K562 (cell line): ENCODE measurements around the gene SUN5. TPM values are rescaled to one million over a fixed set of nuclear protein-coding genes. Genes with fewer than 3 reads are reported as not detected.

Source experiments
- ATAC-seq: fragments of 200-7000 bp; cut with Tn5 transposase; 3 replicates; pipeline ENCODE4 v1.9.1; 2020; ENCODE audit warnings: moderate library complexity
- BruUV-seq: library from RNA; stranded (reverse); fragments of 400-500 nt; replicated peaks from 2 replicates; lab custom pipeline; 2021; lab: Mats Ljungman, UMichigan
- CTCF ChIA-PET: fragments of 300-600 bp; formaldehyde crosslinking; extraction: SDS; loops from one replicate; lab custom pipeline; 2021; ENCODE audit warnings: low intra/inter-chr PET ratio; lab: Yijun Ruan, JAX
- POLR2A ChIA-PET: fragments of 300-600, 350-650 bp; sonication (Branson Sonifier 250); formaldehyde crosslinking; extraction: SDS; loops from one replicate; lab custom pipeline; 2021; ENCODE audit warnings: antibody characterized with exemption, inconsistent platforms; lab: Yijun Ruan, JAX
- DNase-seq, 4 experiments: peaks; one replicate each; pipeline versions ENCODE4 v3.0.0 to v3.0.0-alpha.2; 2011 to 2018; ENCODE audit warnings: low spot score in 3 of 4, mixed read lengths in 3 of 4; ENCODE audit errors: extremely low read depth in 1 of 4
- FAIRE-seq: peaks from 2 replicates; lab custom pipeline; 2011; peaks lifted over from hg19 to GRCh38; lab: Jason Lieb, UNC
- H2AFZ ChIP-seq: 2 replicates; pipeline ENCODE4 v1.6.0; 2011; ENCODE audit warnings: low read depth, low read length, control low read depth, inconsistent platforms
- H3K27ac ChIP-seq: fragments of 200-600 bp; 3 replicates; pipeline ENCODE4 v1.8.0; 2011; ENCODE audit warnings: low read depth, mild to moderate bottlenecking, control low read depth, inconsistent platforms, low read length, moderate library complexity, mixed read lengths; ENCODE audit errors: extremely low read depth
- H3K27me3 ChIP-seq, 2 experiments: fragments of 300-600 bp in 1 of 2; 2 replicates in 1 of 2; 3 replicates in 1 of 2; pipeline versions ENCODE4 v1.6.0 to v1.8.0; 2011; ENCODE audit warnings: inconsistent platforms in 2 of 2, low read length in 2 of 2, mild to moderate bottlenecking in 1 of 2, mixed read lengths in 1 of 2, moderate library complexity in 1 of 2; ENCODE audit not compliant: control insufficient read depth in 2 of 2, insufficient read depth in 2 of 2
- H3K36me3 ChIP-seq: fragments of 300-600 bp; 3 replicates; pipeline ENCODE4 v1.8.0; 2011; ENCODE audit warnings: mild to moderate bottlenecking, low read length, inconsistent platforms; ENCODE audit not compliant: control insufficient read depth, insufficient read depth
- H3K4me1 ChIP-seq, 2 experiments: fragments of 200-600 bp in 1 of 2; replicated peaks in 1 of 2; 2 replicates in 1 of 2; 3 replicates in 1 of 2; pipeline versions ENCODE4 v1.5.1 to v1.8.0; 2011; ENCODE audit warnings: inconsistent platforms in 2 of 2, low read length in 2 of 2, mild to moderate bottlenecking in 1 of 2, mixed read lengths in 1 of 2, moderate library complexity in 1 of 2; ENCODE audit not compliant: control insufficient read depth in 2 of 2, insufficient read depth in 2 of 2
- H3K4me2 ChIP-seq: 2 replicates; pipeline ENCODE4 v1.6.1; 2011; ENCODE audit warnings: low read length, control low read depth, inconsistent platforms, mixed read lengths; ENCODE audit not compliant: insufficient read depth
- H3K4me3 ChIP-seq: fragments of 200-600 bp; sonication (generic), shearing (Covaris generic); 2 replicates; pipeline ENCODE4 v1.5.1; 2016; ENCODE audit warnings: control low read depth, inconsistent platforms
- H3K79me2 ChIP-seq: fragments of 200-600 bp; 3 replicates; pipeline ENCODE4 v1.8.0; 2011; ENCODE audit warnings: low read length, inconsistent platforms; ENCODE audit not compliant: control insufficient read depth, insufficient read depth
- H3K9ac ChIP-seq, 2 experiments: 2 replicates each; pipeline versions ENCODE4 v1.6.0 to v1.6.1; 2011; ENCODE audit warnings: low read depth in 2 of 2, low read length in 2 of 2, control low read depth in 1 of 2, inconsistent platforms in 1 of 2, mild to moderate bottlenecking in 1 of 2, mixed read lengths in 1 of 2; ENCODE audit not compliant: insufficient read depth in 1 of 2
- H3K9me1 ChIP-seq: one replicate; pipeline ENCODE4 v1.6.0; 2011; ENCODE audit warnings: inconsistent platforms, mild to moderate bottlenecking, low read length, moderate library complexity; ENCODE audit not compliant: control insufficient read depth, insufficient read depth
- H3K9me3 ChIP-seq: replicated peaks from 2 replicates; pipeline ENCODE4 v1.5.1; 2011; ENCODE audit warnings: low read depth, low read length, inconsistent platforms; ENCODE audit not compliant: control insufficient read depth, insufficient read depth
- H4K20me1 ChIP-seq: replicated peaks from 2 replicates; pipeline ENCODE4 v1.6.1; 2011; ENCODE audit warnings: low read length, inconsistent platforms, mixed read lengths; ENCODE audit not compliant: control insufficient read depth, insufficient read depth
- IRF9 ChIP-seq: fragments of 450-650 bp; IDR thresholded peaks from 2 replicates; pipeline ENCODE4 v1.6.1; 2016; ENCODE audit warnings: missing biosample characterization, missing genetic modification characterization
- MLX ChIP-seq, 2 experiments: fragments of 450-650 bp in 1 of 2; sonication (generic) in 1 of 2; formaldehyde crosslinking; conservative IDR thresholded peaks; 2 replicates each; pipeline versions ENCODE4 v1.4.0 to v1.8.1; 2020 to 2022; ENCODE audit warnings: mild to moderate bottlenecking in 1 of 2, missing genetic modification reagents in 1 of 2
- NRF1 ChIP-seq, 2 experiments: fragments of 450-650 bp; IDR thresholded peaks in 1 of 2; conservative IDR thresholded peaks in 1 of 2; 2 replicates each; pipeline ENCODE4 v1.6.1; 2014; ENCODE audit warnings: mild to moderate bottlenecking in 2 of 2
- POLR2B ChIP-seq: fragments of 450-650 bp; IDR thresholded peaks from 2 replicates; pipeline ENCODE4 v1.6.1; 2018; ENCODE audit warnings: low read depth; ENCODE audit not compliant: partially characterized antibody
- RBBP5 ChIP-seq: fragments of 200-600 bp; sonication (generic); IDR thresholded peaks from 2 replicates; pipeline ENCODE4 v1.6.1; 2012; ENCODE audit warnings: borderline replicate concordance, mild to moderate bottlenecking, low read length, control low read depth, inconsistent platforms; ENCODE audit not compliant: insufficient read depth, poor library complexity, severe bottlenecking
- SMAD1 ChIP-seq: fragments of 150-350 bp; IDR thresholded peaks from 2 replicates; pipeline ENCODE4 v1.6.1; 2014; ENCODE audit warnings: low read length, low read depth; ENCODE audit not compliant: partially characterized antibody
- ZEB2 ChIP-seq: fragments of 450-650 bp; IDR thresholded peaks from 2 replicates; pipeline ENCODE4 v1.6.1; 2016
- ZNF253 ChIP-seq: fragments of 250-450 bp; sonication (Bioruptor Pico); conservative IDR thresholded peaks from 2 replicates; pipeline ENCODE4 v1.6.1; 2021; ENCODE audit warnings: mild to moderate bottlenecking
- ZNF76 ChIP-seq: fragments of 250-450 bp; sonication (Bioruptor Pico); IDR thresholded peaks from 2 replicates; pipeline ENCODE4 v1.4.0; 2020; ENCODE audit warnings: mild to moderate bottlenecking, moderate library complexity, borderline replicate concordance
- ZNF79 ChIP-seq: fragments of 250-450 bp; sonication (Bioruptor Pico); IDR thresholded peaks from 2 replicates; pipeline ENCODE4 v1.4.0; 2020; ENCODE audit warnings: low read depth, mild to moderate bottlenecking, moderate library complexity
- WGBS: fragments of 100-300 bp; shearing (Covaris generic); methylation state at CpG from one replicate; pipeline ENCODE4 v1.1.6; 2016; ENCODE audit warnings: low coverage, mixed read lengths; ENCODE audit not compliant: insufficient coverage; ENCODE audit errors: missing lambda C conversion rate; 5-methylcytosine and 5-hydroxymethylcytosine counted together
- in situ Hi-C: fragments of 300-500 bp; cut with MboI; formaldehyde crosslinking; loops from 4 replicates; pipeline ENCODE4 v1.15.0; 2018; ENCODE audit warnings: inconsistent platforms, mixed read lengths
- intact Hi-C: fragments of 100-400 bp; cut with micrococcal nuclease; formaldehyde crosslinking; loops from 2 replicates; pipeline ENCODE4 v1.14.2; 2022
- polyA plus RNA-seq, 8 experiments: library from polyadenylated mRNA; depleted of rRNA in 4 of 8; stranded (reverse) in 5 of 8; unstranded in 3 of 8; fragments of >200 nt; fragmentation: Nextera tagmentation in 2 of 8; fragmentation: Illumina TruSeq in 1 of 8; extraction: Ambion mirVana in 2 of 8; extraction: Trizol in 1 of 8; gene quantifications; 2 replicates each; pipeline versions ENCODE4 v1.2.1 to v1.2.3, GENCODE V29; 2011 to 2014; ENCODE audit warnings: inconsistent platforms in 1 of 8, missing spikeins in 1 of 8
- total RNA-seq, 7 experiments: library from RNA; depleted of rRNA in 6 of 7; stranded (reverse); fragments of >200 nt in 6 of 7; fragmentation: Illumina TruSeq in 2 of 7; extraction: Trizol in 2 of 7; gene quantifications; 2 replicates each; pipeline versions ENCODE4 v1.2.1 to v1.2.3, GENCODE V29; 2011 to 2021; ENCODE audit warnings: low replicate concordance in 1 of 7
- TF ChIP-seq, protein P1 (sequence below): sonication (generic); formaldehyde crosslinking; IDR thresholded peaks from 2 replicates; pipeline ENCODE4 v1.8.1; 2023; ENCODE audit warnings: mild to moderate bottlenecking, missing genetic modification reagents

The SUN5 gene
- total and polyA plus RNA-seq, 9 of the 15 experiments (the other 6 are each of a cell fraction or from before 2014, with no cell fraction given) = not detected

DNA sequence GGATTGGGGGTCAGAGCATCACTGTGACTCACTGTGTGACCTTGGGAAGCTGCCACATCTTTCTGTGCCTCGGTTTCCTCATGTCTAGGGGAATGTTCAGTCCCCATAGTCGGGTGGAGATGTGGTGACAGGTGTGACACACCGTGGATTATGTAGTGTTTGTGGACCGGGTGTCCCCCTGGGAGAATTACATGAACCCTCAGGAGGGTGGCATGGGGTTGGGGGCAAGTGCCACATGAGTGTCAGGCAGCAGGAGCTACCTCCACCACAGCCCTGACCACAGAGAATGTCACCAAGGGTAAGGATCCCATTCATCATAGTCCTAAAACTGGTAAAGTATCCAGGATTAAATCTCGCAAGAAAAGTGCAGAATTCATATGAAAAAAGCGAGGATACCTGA is 23.2 kb downstream of the SUN5 start:
- H3K27ac ChIP-seq = no peak overlapping the region
- H2AFZ ChIP-seq = no peak overlapping the region
- in situ Hi-C loops (no loop called here), intact Hi-C loops (no loop called here)
- BruUV-seq = no TSS peak
- no peak overlapping the region for H3K4me3 ChIP-seq
- TF ChIP-seq POLR2B = no peak
- no peak for TF ChIP-seq ZNF79
- TF ChIP-seq ZEB2 = no peak
- TF ChIP-seq SMAD1 = no peak
- TF ChIP-seq RBBP5 = no peak
- no peak for TF ChIP-seq MLX (CRISPR knock-in tag; conservative IDR thresholded peaks at IDR 0.05)
- TF ChIP-seq ZNF76 (CRISPR knock-in tag) = no peak
- TF ChIP-seq ZNF253 (CRISPR knock-in tag) = no peak
- no peak for TF ChIP-seq IRF9 (tag)
- no peak for TF ChIP-seq NRF1 (conservative IDR thresholded peaks at IDR 0.05 in 1 of 2, IDR thresholded peaks at IDR 0.05 in 1 of 2)
- TF ChIP-seq, protein P1, sequence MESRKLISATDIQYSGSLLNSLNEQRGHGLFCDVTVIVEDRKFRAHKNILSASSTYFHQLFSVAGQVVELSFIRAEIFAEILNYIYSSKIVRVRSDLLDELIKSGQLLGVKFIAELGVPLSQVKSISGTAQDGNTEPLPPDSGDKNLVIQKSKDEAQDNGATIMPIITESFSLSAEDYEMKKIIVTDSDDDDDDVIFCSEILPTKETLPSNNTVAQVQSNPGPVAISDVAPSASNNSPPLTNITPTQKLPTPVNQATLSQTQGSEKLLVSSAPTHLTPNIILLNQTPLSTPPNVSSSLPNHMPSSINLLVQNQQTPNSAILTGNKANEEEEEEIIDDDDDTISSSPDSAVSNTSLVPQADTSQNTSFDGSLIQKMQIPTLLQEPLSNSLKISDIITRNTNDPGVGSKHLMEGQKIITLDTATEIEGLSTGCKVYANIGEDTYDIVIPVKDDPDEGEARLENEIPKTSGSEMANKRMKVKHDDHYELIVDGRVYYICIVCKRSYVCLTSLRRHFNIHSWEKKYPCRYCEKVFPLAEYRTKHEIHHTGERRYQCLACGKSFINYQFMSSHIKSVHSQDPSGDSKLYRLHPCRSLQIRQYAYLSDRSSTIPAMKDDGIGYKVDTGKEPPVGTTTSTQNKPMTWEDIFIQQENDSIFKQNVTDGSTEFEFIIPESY (CRISPR knock-in tag) = no peak
- TF ChIP-seq, all 486 proteins: peak for 0
- CTCF ChIA-PET = no interaction called here
- Histone ChIP-seq H3K4me1 (no peaks in the 10 kb centered on the region; a peak in 1 of 5 replicates), H3K36me3 (no peaks in the 10 kb centered on the region), H3K9ac (no peak overlapping the region), H3K79me2 (no peaks in the 10 kb centered on the region), H3K9me3 (no peaks in the 10 kb centered on the region), H4K20me1 (0 out of 2 replicates have a peak, but pooled peaks cover 12% of the 10 kb centered on the region), H3K9me1 (no peaks in the 10 kb centered on the region), H3K4me2 (no peak overlapping the region), H3K27me3 (peaks cover 20 to 63% of the 10 kb centered on the region in 2 experiments)
- POLR2A ChIA-PET = interaction anchor here (0.9 kb wide), 1 partner anchor 8 kb away, joined by 5 read pairs; no protein-coding TSS in a partner anchor
- ATAC-seq (no peak), DNase-seq (no peak), FAIRE-seq (no peak)
- WGBS = 0% methylated on average over 6 of the region's 6 CpGs
